ENCODE data around the gene HAUS7.

DNA sequence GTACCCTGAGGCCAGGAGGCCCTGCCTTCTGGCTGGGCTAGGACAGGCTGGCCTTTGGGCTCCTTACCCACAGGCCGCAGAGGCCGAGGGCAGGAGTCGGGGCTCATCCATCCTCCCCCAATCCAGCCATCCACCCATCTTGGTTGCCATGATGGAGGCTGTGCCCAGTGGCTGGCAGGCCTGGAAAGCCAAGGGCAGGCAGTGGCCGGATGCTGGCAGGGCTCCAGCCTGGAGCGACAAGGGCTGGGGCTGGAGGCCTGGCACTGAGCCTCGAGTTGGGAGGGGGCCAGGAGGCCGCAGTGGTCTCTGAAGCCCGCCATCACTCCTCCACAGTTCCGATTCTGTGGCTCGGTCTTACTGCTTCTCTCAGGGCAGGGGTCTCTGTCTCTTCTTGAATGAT is 15.8 kb upstream of the HAUS7 start:
- TF ChIP-seq, protein P1, sequence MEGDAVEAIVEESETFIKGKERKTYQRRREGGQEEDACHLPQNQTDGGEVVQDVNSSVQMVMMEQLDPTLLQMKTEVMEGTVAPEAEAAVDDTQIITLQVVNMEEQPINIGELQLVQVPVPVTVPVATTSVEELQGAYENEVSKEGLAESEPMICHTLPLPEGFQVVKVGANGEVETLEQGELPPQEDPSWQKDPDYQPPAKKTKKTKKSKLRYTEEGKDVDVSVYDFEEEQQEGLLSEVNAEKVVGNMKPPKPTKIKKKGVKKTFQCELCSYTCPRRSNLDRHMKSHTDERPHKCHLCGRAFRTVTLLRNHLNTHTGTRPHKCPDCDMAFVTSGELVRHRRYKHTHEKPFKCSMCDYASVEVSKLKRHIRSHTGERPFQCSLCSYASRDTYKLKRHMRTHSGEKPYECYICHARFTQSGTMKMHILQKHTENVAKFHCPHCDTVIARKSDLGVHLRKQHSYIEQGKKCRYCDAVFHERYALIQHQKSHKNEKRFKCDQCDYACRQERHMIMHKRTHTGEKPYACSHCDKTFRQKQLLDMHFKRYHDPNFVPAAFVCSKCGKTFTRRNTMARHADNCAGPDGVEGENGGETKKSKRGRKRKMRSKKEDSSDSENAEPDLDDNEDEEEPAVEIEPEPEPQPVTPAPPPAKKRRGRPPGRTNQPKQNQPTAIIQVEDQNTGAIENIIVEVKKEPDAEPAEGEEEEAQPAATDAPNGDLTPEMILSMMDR (IDR thresholded peaks at IDR 0.05): no peak
- TF ChIP-seq SIN3A (IDR thresholded peaks at IDR 0.05; ENCODE audit: borderline replicate concordance, insufficient read depth, low read depth, low read length): no peak
- TF ChIP-seq POLR2AphosphoS5 (IDR thresholded peaks at IDR 0.05; ENCODE audit: low read depth, low read length): no peak
- TF ChIP-seq, protein P2, sequence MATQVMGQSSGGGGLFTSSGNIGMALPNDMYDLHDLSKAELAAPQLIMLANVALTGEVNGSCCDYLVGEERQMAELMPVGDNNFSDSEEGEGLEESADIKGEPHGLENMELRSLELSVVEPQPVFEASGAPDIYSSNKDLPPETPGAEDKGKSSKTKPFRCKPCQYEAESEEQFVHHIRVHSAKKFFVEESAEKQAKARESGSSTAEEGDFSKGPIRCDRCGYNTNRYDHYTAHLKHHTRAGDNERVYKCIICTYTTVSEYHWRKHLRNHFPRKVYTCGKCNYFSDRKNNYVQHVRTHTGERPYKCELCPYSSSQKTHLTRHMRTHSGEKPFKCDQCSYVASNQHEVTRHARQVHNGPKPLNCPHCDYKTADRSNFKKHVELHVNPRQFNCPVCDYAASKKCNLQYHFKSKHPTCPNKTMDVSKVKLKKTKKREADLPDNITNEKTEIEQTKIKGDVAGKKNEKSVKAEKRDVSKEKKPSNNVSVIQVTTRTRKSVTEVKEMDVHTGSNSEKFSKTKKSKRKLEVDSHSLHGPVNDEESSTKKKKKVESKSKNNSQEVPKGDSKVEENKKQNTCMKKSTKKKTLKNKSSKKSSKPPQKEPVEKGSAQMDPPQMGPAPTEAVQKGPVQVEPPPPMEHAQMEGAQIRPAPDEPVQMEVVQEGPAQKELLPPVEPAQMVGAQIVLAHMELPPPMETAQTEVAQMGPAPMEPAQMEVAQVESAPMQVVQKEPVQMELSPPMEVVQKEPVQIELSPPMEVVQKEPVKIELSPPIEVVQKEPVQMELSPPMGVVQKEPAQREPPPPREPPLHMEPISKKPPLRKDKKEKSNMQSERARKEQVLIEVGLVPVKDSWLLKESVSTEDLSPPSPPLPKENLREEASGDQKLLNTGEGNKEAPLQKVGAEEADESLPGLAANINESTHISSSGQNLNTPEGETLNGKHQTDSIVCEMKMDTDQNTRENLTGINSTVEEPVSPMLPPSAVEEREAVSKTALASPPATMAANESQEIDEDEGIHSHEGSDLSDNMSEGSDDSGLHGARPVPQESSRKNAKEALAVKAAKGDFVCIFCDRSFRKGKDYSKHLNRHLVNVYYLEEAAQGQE (IDR thresholded peaks at IDR 0.05; ENCODE audit: insufficient read depth in 1 of 2, low read depth in 2 of 2, low read length in 1 of 2): no peak
- TF ChIP-seq TCF7L2 (IDR thresholded peaks at IDR 0.05; ENCODE audit: low read depth, low read length): no peak
